Esophagus squamous epithelium (tissue), 4 donors: Measurements from ENCODE around the gene DDI2.

ENCODE experiments used
- CTCF ChIP-seq, 6 experiments: fragments of 450-650 bp in 4 of 6; fragments of 200-600 bp in 2 of 6; sonication (generic) in 2 of 6; IDR thresholded peaks; one replicate each; pipeline ENCODE4 v1.5.1; 2016 to 2019; ENCODE audit warnings: antibody characterized with exemption in 6 of 6, mild to moderate bottlenecking in 4 of 6, moderate library complexity in 4 of 6
- POLR2A ChIP-seq, 4 donors: fragments of 450-650 bp; IDR thresholded peaks; one replicate each; pipeline ENCODE4 v1.6.1; 2017; ENCODE audit warnings: antibody characterized with exemption in 4 of 4, mild to moderate bottlenecking in 4 of 4, moderate library complexity in 3 of 4

- TF ChIP-seq CTCF (IDR thresholded peaks at IDR 0.05): no peak
- TF ChIP-seq POLR2A (IDR thresholded peaks at IDR 0.05): no peak
These were observed 7.6 kb upstream of the DDI2 start for GRCh38 chr1:15609631-15610030.
